ENCODE results near the gene SARS1. TPM values are rescaled to one million over a fixed set of nuclear protein-coding genes. Genes with fewer than 3 reads are reported as not detected.

The SARS1 gene
- total and polyA plus RNA-seq, 4 donors: 57.5 to 132 (median 92.8) TPM

- WGBS: 94% methylated on average over 4 of the region's 4 CpGs
- Histone ChIP-seq H3K27ac (ENCODE audit: low read depth in 1 of 2, low read length in 2 of 2) (no peak overlapping the region), H3K4me3 (ENCODE audit: low read depth in 1 of 3, low read length in 3 of 3) (no peak overlapping the region), H3K27me3 (ENCODE audit: control insufficient read depth in 4 of 4, insufficient read depth in 4 of 4, low read length in 3 of 4) (no peaks in the 10 kb centered on the region), H3K4me1 (ENCODE audit: control insufficient read depth in 4 of 4, insufficient read depth in 4 of 4, low read length in 3 of 4) (peaks cover 0 to 2% (median 2%) of the 10 kb centered on the region in 4 donors), H3K9me3 (ENCODE audit: control insufficient read depth in 4 of 4, low read length in 3 of 4) (no peaks in the 10 kb centered on the region), H3K9ac (ENCODE audit: low read depth in 1 of 2, low read length in 2 of 2) (no peak overlapping the region), H3K36me3 (ENCODE audit: control insufficient read depth in 4 of 4, insufficient read depth in 3 of 4, low read depth in 1 of 4, low read length in 3 of 4) (no peaks in the 10 kb centered on the region)
- no peak for DNase-seq (ENCODE audit: low spot score)
- no peak for TF ChIP-seq RAD21 (IDR thresholded peaks at IDR 0.05)
- no peak for TF ChIP-seq MAX (IDR thresholded peaks at IDR 0.05)
- no peak for TF ChIP-seq CTCF (IDR thresholded peaks at IDR 0.05; ENCODE audit: low read depth, low read length, missing input control)
- TF ChIP-seq TAF1 (conservative IDR thresholded peaks at IDR 0.05): no peak
- TF ChIP-seq YY1 (IDR thresholded peaks at IDR 0.05): no peak
- TF ChIP-seq SP1 (IDR thresholded peaks at IDR 0.05): no peak
- TF ChIP-seq NR2F2 (IDR thresholded peaks at IDR 0.05): no peak
- no peak for TF ChIP-seq FOXA2 (IDR thresholded peaks at IDR 0.05)
- TF ChIP-seq RXRA (IDR thresholded peaks at IDR 0.05): no peak
- TF ChIP-seq HNF4G (IDR thresholded peaks at IDR 0.05): no peak
- TF ChIP-seq ZBTB33 (IDR thresholded peaks at IDR 0.05): no peak
- TF ChIP-seq HNF4A (conservative IDR thresholded peaks at IDR 0.05): no peak
- TF ChIP-seq EGR1 (IDR thresholded peaks at IDR 0.05; ENCODE audit: low read depth in 2 of 2): no peak
- no peak for TF ChIP-seq ATF3 (IDR thresholded peaks at IDR 0.05)
- TF ChIP-seq GABPA (IDR thresholded peaks at IDR 0.05 in 1 of 2, conservative IDR thresholded peaks at IDR 0.05 in 1 of 2): no peak
Observed at GRCh38 chr1:109198745-109199144, 15.0 kb upstream of the SARS1 start.

- DNase-seq (ENCODE audit: low spot score): no peak
- TF ChIP-seq FOXA2 (IDR thresholded peaks at IDR 0.05): no peak
- TF ChIP-seq GABPA (IDR thresholded peaks at IDR 0.05 in 1 of 2, conservative IDR thresholded peaks at IDR 0.05 in 1 of 2): no peak
- no peak for TF ChIP-seq EGR1 (IDR thresholded peaks at IDR 0.05; ENCODE audit: low read depth in 2 of 2)
- Histone ChIP-seq H3K9ac (ENCODE audit: low read depth in 1 of 2, low read length in 2 of 2) (no peak overlapping the region), H3K9me3 (ENCODE audit: control insufficient read depth in 4 of 4, low read length in 3 of 4) (no peaks in the 10 kb centered on the region), H3K4me3 (ENCODE audit: low read depth in 1 of 3, low read length in 3 of 3) (no peak overlapping the region), H3K36me3 (ENCODE audit: control insufficient read depth in 4 of 4, insufficient read depth in 3 of 4, low read depth in 1 of 4, low read length in 3 of 4) (no peaks in the 10 kb centered on the region), H3K27ac (ENCODE audit: low read depth in 1 of 2, low read length in 2 of 2) (no peak overlapping the region), H3K4me1 (ENCODE audit: control insufficient read depth in 4 of 4, insufficient read depth in 4 of 4, low read length in 3 of 4) (no peaks in the 10 kb centered on the region), H3K27me3 (ENCODE audit: control insufficient read depth in 4 of 4, insufficient read depth in 4 of 4, low read length in 3 of 4) (no peaks in the 10 kb centered on the region)
- WGBS: 73% methylated on average over 10 of the region's 10 CpGs
Observed at GRCh38 chr1:109199710-109200109, 14.0 kb upstream of the SARS1 start.
